COLO829 (cell line): ENCODE measurements around the gene DUS1L.

Experiments used
- DNase-seq: peaks from one replicate; pipeline ENCODE4 v3.0.0; 2012; ENCODE audit warnings: low spot score

Gene DUS1L

GRCh38 chr17:82055023-82055964, 10.3 kb downstream of the DUS1L start:
- DNase-seq, result no peak

GRCh38 chr17:82054351-82055022, 11.1 kb downstream of the DUS1L start:
- DNase-seq, result no peak

DNA sequence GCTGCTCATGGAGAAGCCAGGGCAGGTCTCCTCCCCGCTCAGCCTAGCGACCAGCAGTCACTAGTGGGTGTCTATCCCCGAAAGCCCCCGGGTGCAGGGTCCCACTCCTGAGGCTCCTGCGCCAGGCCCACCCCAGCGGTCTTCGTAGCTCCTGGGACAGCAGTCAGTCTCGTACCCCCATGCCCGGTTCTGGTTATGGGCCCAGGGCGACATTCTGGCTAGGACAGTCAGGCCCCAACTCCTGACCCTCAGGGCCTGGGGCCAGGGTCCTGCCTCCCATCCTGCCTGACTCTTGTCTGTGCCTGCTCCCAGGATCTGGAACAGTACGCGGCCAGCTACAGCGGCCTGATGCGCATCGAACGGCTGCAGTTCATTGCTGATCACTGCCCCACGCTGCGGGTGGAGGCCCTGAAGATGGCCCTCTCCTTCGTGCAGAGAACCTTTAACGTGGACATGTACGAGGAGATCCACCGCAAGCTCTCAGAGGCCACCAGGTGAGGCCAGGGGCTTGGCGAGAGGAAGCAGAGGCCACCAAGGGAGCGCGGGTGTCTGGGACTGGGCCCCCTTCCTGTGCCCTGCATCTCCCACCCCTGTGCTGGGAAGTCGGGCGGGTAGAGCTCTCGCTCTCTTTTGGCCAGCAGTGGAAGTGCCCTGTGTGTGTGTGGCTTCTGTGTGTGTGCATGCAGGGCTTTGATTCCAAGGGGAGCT, 11.9 kb downstream of the DUS1L start:
- DNase-seq, result no peak

- DNase-seq, result no peak
Measured at GRCh38 chr17:82053130-82053529, 12.5 kb downstream of the DUS1L start.

- DNase-seq, result no peak
Measured at GRCh38 chr17:82052638-82053059, 13.0 kb downstream of the DUS1L start.

DNA sequence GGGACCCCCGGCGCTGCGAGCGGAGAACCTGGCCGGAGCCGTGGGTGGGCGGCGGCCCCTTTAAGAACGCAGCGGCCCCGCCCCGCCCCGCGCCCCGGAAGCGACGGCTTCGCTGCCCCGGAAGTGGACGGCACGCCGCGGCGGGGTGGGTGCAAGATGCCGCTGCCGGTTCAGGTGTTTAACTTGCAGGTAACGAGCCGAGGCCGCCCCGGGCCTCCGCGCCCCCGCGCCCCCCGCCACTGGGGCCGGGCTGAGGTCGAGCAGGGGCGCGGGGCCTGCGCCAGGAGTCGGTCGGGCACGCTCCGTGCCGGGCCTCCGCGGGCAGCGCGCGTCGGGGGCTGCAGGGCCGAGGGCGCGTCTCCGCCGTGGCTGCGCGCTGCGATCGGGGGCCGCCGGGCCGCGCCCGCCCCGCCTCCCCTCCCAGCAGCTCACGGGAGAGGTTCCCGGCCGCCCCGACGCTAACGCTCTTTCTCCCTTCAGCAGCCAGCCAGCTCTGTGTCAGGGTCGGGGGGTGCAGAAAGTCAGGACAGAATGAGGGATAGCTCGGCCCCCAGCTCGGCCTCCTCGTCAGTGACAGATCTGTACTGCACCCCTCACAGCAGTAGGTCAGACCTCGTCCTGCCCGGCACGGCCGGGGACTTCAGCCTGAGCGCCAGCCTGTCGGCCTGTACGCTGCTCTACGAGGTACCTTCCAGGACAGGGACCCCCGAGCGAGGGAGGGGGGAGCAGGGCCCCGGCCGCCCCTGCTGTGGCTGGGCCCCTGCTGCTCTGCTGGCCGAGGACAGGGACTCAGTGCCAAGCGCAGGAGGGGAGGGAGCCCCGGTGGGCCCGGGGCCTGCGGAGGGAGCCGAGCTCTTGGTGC, 13.6 kb downstream of the DUS1L start, which contains the start of the genes GPS1 and RFNG:
GPS1 (plus strand) TSS at position 123 of the 862 bp plus-strand sequence; CDS start at position 157, 34 bp downstream.
RFNG (minus strand) TSS at position 36 of the 862 bp plus-strand sequence. CDS start 45 bp downstream, outside the sequence.
- DNase-seq, result peak; percentile 51

DNA sequence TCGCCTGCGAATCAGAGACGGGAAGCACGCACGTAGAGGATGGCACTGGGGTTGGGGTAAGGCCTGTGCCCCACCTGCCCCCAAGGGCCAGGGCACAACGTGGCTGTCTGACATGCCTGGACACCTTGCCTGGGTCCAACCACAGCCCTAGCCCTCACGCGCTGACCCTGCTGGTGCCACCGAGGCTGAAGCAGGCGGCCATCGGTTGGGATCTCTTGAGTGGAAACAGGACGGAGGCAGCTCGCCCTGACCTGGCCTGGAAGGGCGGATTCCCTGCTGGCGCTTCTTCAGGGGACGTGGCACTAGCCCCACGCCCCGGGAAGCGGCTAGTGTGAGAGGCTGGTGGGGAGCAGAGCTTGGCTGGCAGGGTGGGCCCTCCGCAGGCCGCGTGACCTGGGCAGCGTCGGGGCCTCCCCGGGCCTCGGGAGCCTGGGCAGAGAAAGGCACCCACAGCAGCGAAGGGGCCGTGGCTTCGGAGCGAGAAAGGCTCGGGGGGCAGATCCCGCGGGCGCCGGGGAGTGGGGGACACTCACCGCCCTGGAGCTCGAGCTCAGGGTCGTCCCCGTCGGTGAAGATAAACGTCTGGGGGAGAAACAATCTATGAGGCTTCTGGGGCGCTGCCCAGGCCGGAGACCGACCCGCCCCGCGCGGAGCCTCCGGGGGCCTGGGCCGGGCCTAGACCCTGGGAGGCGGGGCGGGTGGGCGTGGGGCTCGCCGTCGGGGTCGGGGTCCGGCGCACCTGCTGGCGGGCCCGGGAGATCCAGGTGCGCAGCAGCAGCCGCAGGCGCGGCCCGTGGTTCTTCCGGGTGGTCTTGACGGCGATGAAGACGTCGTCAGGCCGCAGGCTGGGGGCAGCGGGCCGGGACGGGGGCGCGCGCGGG, 14.6 kb downstream of the DUS1L start:
- DNase-seq, result no peak

DNA sequence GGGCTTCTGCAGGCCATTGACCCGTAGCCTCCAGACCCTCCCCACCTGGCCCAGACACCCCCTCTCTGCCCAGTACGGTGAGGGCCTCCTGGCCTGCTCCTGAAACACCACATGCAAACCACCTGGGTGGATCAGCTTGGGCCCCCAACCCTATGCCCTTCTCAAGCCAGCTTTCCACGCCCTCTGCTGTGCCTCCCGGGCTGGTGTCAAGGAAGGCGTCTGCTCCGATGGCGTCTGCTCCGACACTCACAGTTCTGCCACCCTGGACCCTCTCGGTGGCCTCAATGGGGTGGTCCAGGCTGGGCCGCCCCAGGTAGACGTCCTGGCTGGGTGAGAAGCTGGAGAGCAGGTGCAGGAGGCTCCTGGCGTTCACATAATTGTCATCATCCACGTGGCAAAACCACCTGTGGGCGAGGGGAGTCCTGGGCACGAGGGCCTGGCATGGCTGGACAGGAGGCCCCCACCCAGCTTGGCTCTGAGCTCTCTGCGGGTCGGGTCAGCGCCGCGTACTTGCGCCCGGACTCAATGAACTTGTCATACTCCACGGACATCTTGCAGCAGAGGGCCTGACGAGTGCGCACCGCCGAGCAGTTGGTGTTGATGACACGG, 15.3 kb downstream of the DUS1L start:
- no peak for DNase-seq

DNA sequence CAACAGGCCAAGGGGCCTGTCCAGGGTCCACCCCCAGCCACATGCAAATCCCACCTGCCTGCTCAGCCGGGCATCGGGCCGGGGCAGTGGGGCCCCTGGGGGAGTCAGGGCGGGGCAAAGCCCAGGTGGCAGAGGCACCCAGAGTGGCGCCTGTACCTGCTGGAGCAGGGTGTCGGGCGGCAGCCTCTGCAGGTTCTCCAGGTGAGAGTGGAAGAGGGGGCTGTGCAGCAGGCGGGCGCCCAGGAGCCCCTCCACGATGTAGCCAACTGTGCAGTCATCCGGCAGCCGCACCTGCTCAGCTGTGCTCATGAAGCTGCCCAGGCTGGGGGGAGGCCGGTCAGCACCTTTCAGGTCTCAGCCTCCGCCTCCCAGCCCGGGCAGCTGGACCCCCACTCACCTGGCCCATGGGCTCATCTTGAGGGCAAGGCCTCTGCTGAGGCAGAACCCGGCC, 16.1 kb downstream of the DUS1L start:
- no peak for DNase-seq

DNA sequence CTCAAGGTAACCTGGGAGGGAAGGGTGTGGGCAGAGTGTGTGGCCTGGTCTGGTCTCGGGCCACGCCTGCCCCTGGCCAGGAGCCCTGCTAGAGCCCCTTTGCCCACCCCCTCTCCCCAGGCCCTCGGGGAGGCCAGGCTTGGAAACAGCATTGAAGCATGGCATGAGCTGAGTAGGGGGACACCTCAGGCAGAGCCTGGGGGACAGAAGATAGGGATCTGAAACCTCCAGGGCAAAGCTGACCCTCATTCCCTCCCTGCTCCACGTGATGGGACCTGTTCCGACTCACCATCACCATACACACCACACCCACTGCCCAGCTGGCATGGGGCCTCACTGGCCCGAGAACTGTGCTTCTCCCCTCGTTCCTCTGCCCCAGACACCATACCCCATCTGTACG, 16.5 kb downstream of the DUS1L start:
- DNase-seq, result no peak

DNA sequence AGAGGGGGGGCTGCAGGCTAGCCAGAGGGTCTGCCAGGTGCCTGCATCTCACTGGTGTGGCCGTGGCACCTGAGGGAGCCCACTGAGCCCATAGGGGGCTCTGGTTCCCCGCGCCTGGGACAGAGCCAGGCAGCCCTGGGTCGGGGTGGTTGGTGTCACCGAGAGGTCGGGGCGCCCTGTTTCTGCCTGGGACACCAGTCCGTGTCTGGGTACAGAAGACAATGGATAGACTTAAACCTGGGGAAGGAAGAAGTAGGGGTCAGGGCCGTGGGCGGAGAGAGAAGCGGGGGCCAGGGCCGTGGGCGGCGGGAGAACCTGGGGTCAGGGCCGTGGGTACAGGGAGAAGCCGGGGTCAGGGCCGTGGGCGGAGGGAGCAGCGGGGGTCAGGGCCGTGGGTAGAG, 17.0 kb downstream of the DUS1L start:
- DNase-seq, result no peak

DNA sequence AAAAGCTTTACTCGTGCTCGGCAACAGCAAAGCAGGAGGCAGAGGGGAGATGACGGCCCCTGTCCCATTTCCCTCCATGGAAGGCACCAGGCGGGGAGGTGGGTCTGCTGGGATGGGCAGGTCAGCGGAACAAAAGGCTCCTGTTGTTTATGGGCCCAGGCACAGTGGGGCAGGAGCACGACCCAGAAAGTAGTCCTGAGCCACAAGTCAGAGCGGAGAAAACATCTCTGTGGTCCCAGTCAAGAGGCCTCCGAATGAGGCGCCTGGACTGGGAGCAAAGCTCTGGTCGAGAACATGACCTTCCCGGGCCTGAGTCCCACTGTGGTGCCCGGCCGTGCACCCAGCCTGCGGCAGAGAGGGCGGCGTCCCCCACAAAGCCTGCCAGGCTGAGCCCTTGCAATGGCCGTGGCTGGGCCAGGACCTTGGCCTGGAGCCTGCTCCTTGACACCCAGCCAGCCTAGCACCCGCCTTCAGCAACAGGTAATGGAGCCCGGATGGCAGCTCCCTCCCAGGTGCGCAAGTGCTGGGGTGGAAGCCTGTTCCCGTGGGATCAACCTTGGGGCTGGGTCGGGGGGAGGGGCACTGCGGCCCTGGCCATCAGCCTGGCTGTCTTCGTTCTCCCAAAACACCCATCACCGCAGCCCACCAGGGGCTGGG, 17.6 kb downstream of the DUS1L start:
- DNase-seq, result no peak

GRCh38 chr17:82047379-82047778, 18.2 kb downstream of the DUS1L start:
- no peak for DNase-seq

DNA sequence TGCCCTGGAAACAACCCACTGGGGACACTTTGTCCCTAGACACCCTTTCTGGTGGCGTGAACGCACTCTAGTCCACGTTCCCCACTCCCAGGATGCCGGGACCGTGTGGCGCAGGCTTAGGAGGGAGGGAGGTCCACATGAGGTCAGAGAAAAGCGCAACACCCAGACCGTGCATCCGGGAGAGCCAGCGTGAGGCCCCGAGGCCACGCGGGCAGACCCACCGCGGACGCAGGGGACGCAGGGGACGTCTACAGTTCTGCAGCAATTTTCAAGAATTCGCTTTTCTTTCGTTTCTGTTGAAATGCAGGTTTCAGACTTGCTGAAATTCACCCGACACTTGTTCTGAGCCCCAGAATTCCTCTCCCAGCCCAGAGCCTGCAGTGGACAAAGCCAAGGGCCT, 18.7 kb downstream of the DUS1L start:
- DNase-seq, result no peak

GRCh38 chr17:82045936-82046484, 19.6 kb downstream of the DUS1L start:
- DNase-seq, result no peak

- no peak for DNase-seq
Measured at GRCh38 chr17:82043507-82043906, 22.1 kb downstream of the DUS1L start.

- DNase-seq, result no peak
Measured at GRCh38 chr17:82042649-82043048, 23.0 kb downstream of the DUS1L start.

DNA sequence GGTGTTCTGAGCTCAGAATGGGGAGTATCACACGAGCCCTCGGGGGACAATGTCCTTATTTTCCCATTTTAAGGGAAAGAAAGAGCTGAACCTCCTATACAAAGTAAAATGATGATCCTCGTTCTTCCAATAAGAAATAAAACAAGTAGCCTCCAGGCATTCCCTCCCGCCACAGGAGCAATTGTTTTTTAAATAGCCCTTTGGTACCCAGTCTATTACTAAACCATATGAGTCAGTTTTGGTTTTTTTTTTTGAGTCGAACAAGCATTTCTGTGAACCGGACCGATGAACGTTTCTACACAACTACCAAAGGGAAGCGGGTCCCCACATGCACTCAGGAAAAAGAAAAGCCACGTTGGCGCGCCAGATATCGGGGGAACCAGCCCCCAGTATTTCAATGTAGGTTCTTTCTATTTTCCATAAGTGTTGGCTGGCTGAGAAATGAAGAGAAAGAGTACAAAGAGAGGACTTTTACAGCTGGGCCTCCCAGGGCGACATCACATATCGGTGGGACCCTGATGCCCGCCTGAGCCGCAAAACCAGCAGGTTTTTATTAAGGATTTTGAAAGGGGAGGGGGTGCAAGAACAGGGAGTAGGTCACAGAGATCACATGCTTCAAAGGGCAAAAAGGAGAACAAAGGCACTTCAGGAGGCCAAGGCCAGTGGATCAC, 24.3 kb downstream of the DUS1L start:
- DNase-seq, result no peak
